Left ventricle myocardium inferior (tissue), 1 donor: ENCODE data around the gene CCDC57. TPM values are rescaled to one million over a fixed set of nuclear protein-coding genes. Genes with fewer than 3 reads are reported as not detected.
A peak's percentile ranks its signal among the peaks of the same experiment; 100 is the strongest.

Experiments
- DNase-seq: peaks from one replicate; pipeline ENCODE4 v3.0.0-alpha.2; 2020
- H3K27ac ChIP-seq: fragments of 200-600 bp; replicated peaks from 2 replicates; pipeline ENCODE4 v1.8.0; 2021
- H3K27me3 ChIP-seq: fragments of 200-600 bp; 2 replicates; pipeline ENCODE4 v1.8.0; 2021; ENCODE audit warnings: low read depth
- H3K36me3 ChIP-seq: fragments of 200-600 bp; 2 replicates; pipeline ENCODE4 v1.8.0; 2021
- H3K4me1 ChIP-seq: fragments of 200-600 bp; 2 replicates; pipeline ENCODE4 v1.8.0; 2021
- H3K4me3 ChIP-seq: fragments of 200-600 bp; 2 replicates; pipeline ENCODE4 v1.8.0; 2021; ENCODE audit warnings: mild to moderate bottlenecking, moderate library complexity
- H3K9me3 ChIP-seq: fragments of 200-600 bp; replicated peaks from 2 replicates; pipeline ENCODE4 v1.8.0; 2021
- intact Hi-C: fragments of 100-400 bp; cut with micrococcal nuclease; formaldehyde crosslinking; loops from one replicate; pipeline ENCODE4 v1.11.0; 2022
- microRNA-seq: library from miRNA; unstranded; fragments of <30 nt; microRNA quantifications from one replicate; pipeline ENCODE4 v1.2.0, GENCODE V29; 2020
- total RNA-seq: library from RNA; stranded (reverse); fragmentation: NEBNext Ultra II Directional; extraction: Animal tissue kit (Norgen Biotek cat#: 25700); gene quantifications from one replicate; pipeline ENCODE4 v1.2.1, GENCODE V29; 2021
- TF ChIP-seq, protein P1 (sequence below): fragments of 200-600 bp; IDR thresholded peaks from 2 replicates; pipeline ENCODE4 v1.8.0; 2021; ENCODE audit warnings: antibody characterized with exemption, mild to moderate bottlenecking, borderline replicate concordance
- donor health status: DM: no; HTN: yes; CAD: no; lungs with severe emphysema.

Gene CCDC57
- total RNA-seq, 1 donor from 2014 or later, result 8.1 TPM

GRCh38 chr17:82052638-82053059 lies 160.0 kb downstream of the CCDC57 start:
- no peak for DNase-seq
- intact Hi-C loops, result no loop called here
- peaks cover 44% of the 10 kb centered on the region for H3K4me1 ChIP-seq
- peaks cover 70% of the 10 kb centered on the region for H3K36me3 ChIP-seq
- TF ChIP-seq, protein P1, sequence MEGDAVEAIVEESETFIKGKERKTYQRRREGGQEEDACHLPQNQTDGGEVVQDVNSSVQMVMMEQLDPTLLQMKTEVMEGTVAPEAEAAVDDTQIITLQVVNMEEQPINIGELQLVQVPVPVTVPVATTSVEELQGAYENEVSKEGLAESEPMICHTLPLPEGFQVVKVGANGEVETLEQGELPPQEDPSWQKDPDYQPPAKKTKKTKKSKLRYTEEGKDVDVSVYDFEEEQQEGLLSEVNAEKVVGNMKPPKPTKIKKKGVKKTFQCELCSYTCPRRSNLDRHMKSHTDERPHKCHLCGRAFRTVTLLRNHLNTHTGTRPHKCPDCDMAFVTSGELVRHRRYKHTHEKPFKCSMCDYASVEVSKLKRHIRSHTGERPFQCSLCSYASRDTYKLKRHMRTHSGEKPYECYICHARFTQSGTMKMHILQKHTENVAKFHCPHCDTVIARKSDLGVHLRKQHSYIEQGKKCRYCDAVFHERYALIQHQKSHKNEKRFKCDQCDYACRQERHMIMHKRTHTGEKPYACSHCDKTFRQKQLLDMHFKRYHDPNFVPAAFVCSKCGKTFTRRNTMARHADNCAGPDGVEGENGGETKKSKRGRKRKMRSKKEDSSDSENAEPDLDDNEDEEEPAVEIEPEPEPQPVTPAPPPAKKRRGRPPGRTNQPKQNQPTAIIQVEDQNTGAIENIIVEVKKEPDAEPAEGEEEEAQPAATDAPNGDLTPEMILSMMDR, result no peak
- peak overlapping the region; percentile 91 for H3K4me3 ChIP-seq
- peak overlapping the region; percentile 75 for H3K27ac ChIP-seq
- no peaks in the 10 kb centered on the region for H3K9me3 ChIP-seq
- H3K27me3 ChIP-seq, result no peaks in the 10 kb centered on the region

DNA sequence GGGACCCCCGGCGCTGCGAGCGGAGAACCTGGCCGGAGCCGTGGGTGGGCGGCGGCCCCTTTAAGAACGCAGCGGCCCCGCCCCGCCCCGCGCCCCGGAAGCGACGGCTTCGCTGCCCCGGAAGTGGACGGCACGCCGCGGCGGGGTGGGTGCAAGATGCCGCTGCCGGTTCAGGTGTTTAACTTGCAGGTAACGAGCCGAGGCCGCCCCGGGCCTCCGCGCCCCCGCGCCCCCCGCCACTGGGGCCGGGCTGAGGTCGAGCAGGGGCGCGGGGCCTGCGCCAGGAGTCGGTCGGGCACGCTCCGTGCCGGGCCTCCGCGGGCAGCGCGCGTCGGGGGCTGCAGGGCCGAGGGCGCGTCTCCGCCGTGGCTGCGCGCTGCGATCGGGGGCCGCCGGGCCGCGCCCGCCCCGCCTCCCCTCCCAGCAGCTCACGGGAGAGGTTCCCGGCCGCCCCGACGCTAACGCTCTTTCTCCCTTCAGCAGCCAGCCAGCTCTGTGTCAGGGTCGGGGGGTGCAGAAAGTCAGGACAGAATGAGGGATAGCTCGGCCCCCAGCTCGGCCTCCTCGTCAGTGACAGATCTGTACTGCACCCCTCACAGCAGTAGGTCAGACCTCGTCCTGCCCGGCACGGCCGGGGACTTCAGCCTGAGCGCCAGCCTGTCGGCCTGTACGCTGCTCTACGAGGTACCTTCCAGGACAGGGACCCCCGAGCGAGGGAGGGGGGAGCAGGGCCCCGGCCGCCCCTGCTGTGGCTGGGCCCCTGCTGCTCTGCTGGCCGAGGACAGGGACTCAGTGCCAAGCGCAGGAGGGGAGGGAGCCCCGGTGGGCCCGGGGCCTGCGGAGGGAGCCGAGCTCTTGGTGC lies 160.6 kb downstream of the CCDC57 start, which contains the start of the genes GPS1 and RFNG:
TSS of gene GPS1 (plus strand) at position 123 of the 862 bp plus-strand sequence. CDS start at position 157, 34 bp downstream.
TSS of gene RFNG (minus strand) at position 36 of the 862 bp plus-strand sequence. CDS start 45 bp downstream, outside the sequence.
- Histone ChIP-seq H3K27me3 (no peaks in the 10 kb centered on the region), H3K4me3 (peak within 1 kb of the TSS; percentile 91), H3K4me1 (peaks cover 44% of the 10 kb centered on the region), H3K27ac (peak within 1 kb of the TSS; percentile 75), H3K9me3 (no peaks in the 10 kb centered on the region), H3K36me3 (peaks cover 70% of the 10 kb centered on the region)
- peak; percentile 84 for DNase-seq
- intact Hi-C loops, result no loop called here
- TF ChIP-seq, protein P1, result no peak

Small RNAs within 50 kb of the gene (microRNA-seq; reads per million reads assigned to microRNA genes)
- gene MIR6787, result not detected

Other genes with a start within 250 kb of the CCDC57 start
- 27.5 TPM for gene ASPSCR1, start 235.2 kb downstream of the CCDC57 start, total RNA-seq
- gene CENPX, start 190.0 kb downstream of the CCDC57 start, total RNA-seq, result 26.3 TPM
- 4.3 TPM for gene LRRC45, start 189.5 kb downstream of the CCDC57 start, total RNA-seq
- gene RAC3, start 181.2 kb downstream of the CCDC57 start, total RNA-seq, result 0.82 TPM
- 219 TPM for gene DCXR, start 175.1 kb downstream of the CCDC57 start, total RNA-seq
- 21.1 TPM for gene RFNG, start 161.0 kb downstream of the CCDC57 start, total RNA-seq
- gene GPS1, start 160.9 kb downstream of the CCDC57 start, total RNA-seq, result 85.9 TPM
- 64.6 TPM for gene DUS1L, start 147.0 kb downstream of the CCDC57 start, total RNA-seq
- 13.6 TPM for gene FASN, start 114.6 kb downstream of the CCDC57 start, total RNA-seq
- 8.5 TPM for gene SLC16A3, start 16.2 kb upstream of the CCDC57 start, total RNA-seq
- 61.8 TPM for gene CSNK1D, start 60.9 kb upstream of the CCDC57 start, total RNA-seq
- 0.47 TPM for gene CD7, start 104.8 kb upstream of the CCDC57 start, total RNA-seq
- gene SECTM1, start 120.9 kb upstream of the CCDC57 start, total RNA-seq, result 3.9 TPM
- gene TEX19, start 146.4 kb upstream of the CCDC57 start, total RNA-seq, result not detected
- gene UTS2R, start 158.9 kb upstream of the CCDC57 start, total RNA-seq, result 1.4 TPM
- 14.1 TPM for gene HEXD, start 205.5 kb upstream of the CCDC57 start, total RNA-seq
- gene OGFOD3, start 205.7 kb upstream of the CCDC57 start, total RNA-seq, result 28.0 TPM
- gene CYBC1, start 237.9 kb upstream of the CCDC57 start, total RNA-seq, result 23.8 TPM
- gene NARF, start 245.9 kb upstream of the CCDC57 start, total RNA-seq, result 69.2 TPM